ENCODE results near the gene FARS2.

- TF ChIP-seq CTCF (IDR thresholded peaks at IDR 0.05; ENCODE audit: poor library complexity) (no peak), EZH2 (IDR thresholded peaks at IDR 0.05; ENCODE audit: borderline replicate concordance) (no peak)
Observed at GRCh38 chr6:5676701-5677100, 415.4 kb downstream of the FARS2 start.

Data from hepatocyte (in vitro differentiated cells).